ENCODE data around the gene EGFLAM. TPM values are rescaled to one million over a fixed set of nuclear protein-coding genes. Genes with fewer than 3 reads are reported as not detected.

Gene EGFLAM
- total and polyA plus RNA-seq, 2 experiments from 2014 or later = 0.24 to 1.9 TPM

DNA sequence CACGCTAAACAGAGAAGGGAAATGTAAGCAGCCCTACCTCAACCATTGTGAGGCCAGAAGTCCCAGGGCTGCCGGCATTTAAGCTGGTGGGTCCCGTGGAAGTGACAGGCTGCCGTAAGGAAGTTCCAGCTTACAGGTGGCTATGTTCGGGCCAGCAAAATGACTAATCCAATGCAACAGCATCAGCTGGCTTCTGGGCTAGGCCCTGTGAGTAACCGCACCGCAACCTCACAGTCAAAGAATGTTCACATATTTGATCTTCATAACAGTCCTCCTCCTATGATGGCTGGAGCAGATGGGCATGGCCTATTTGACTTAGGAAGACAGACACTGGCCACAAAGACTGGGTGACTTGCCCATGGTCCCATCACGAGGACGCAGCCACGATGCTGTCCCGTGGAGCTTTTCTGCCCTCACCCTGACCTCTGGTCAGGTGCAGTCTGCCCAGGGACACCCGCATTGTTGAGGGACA, 209.9 kb downstream of the EGFLAM start:
- ATAC-seq (no peak), DNase-seq (ENCODE audit: low spot score) (no peak)
- Mint-ChIP-seq H3K4me1 (peaks cover 20% of the 10 kb centered on the region), H3K9me3 (no peaks in the 10 kb centered on the region), H3K27ac (no peak overlapping the region), H3K4me3 (no peak overlapping the region), H3K36me3 (ENCODE audit: low read depth) (no peaks in the 10 kb centered on the region), H3K27me3 (ENCODE audit: insufficient read depth, low read depth, poor library complexity) (peaks cover 4% of the 10 kb centered on the region)
- Histone ChIP-seq H3F3A (replicated peaks; ENCODE audit: low read depth) (no peaks in the 10 kb centered on the region), H3K4me2 (no peak overlapping the region), H2AFZ (peak overlapping the region; percentile 80), H3K4me3 (no peak overlapping the region), H4K20me1 (replicated peaks; ENCODE audit: insufficient read depth) (no peaks in the 10 kb centered on the region), H3K79me2 (replicated peaks; ENCODE audit: insufficient read depth) (no peaks in the 10 kb centered on the region), H3K36me3 (ENCODE audit: insufficient read depth) (no peaks in the 10 kb centered on the region), H3K9me2 (ENCODE audit: insufficient read depth) (no peaks in the 10 kb centered on the region; the same call in 1 of the 2 replicates), H3K4me1 (ENCODE audit: insufficient read depth) (no peaks in the 10 kb centered on the region), H3K27me3 (ENCODE audit: insufficient read depth) (no peaks in the 10 kb centered on the region), H3K27ac (ENCODE audit: low read depth) (no peak overlapping the region)
- TF ChIP-seq ZNF331 (CRISPR knock-in tag; IDR thresholded peaks at IDR 0.05; ENCODE audit: low read depth) (no peak), EZH2phosphoT487 (IDR thresholded peaks at IDR 0.05; ENCODE audit: unreplicated experiment) (no peak), ZNF462 (CRISPR knock-in tag; IDR thresholded peaks at IDR 0.05) (no peak), ZNF114 (CRISPR knock-in tag; IDR thresholded peaks at IDR 0.05) (no peak), STAT1 (IDR thresholded peaks at IDR 0.05; ENCODE audit: unreplicated experiment) (no peak), NANOG (IDR thresholded peaks at IDR 0.05; ENCODE audit: borderline replicate concordance) (no peak), JUNB (IDR thresholded peaks at IDR 0.05; ENCODE audit: unreplicated experiment) (no peak), CREB1 (CRISPR knock-in tag; IDR thresholded peaks at IDR 0.05; ENCODE audit: low read depth) (no peak), CTCF (conservative IDR thresholded peaks at IDR 0.05; ENCODE audit: low read depth in 2 of 2) (no peak), ETS1 (IDR thresholded peaks at IDR 0.05) (no peak), EZH2 (IDR thresholded peaks at IDR 0.05; ENCODE audit: low read depth, unreplicated experiment) (no peak)
- TF ChIP-seq, protein P1, sequence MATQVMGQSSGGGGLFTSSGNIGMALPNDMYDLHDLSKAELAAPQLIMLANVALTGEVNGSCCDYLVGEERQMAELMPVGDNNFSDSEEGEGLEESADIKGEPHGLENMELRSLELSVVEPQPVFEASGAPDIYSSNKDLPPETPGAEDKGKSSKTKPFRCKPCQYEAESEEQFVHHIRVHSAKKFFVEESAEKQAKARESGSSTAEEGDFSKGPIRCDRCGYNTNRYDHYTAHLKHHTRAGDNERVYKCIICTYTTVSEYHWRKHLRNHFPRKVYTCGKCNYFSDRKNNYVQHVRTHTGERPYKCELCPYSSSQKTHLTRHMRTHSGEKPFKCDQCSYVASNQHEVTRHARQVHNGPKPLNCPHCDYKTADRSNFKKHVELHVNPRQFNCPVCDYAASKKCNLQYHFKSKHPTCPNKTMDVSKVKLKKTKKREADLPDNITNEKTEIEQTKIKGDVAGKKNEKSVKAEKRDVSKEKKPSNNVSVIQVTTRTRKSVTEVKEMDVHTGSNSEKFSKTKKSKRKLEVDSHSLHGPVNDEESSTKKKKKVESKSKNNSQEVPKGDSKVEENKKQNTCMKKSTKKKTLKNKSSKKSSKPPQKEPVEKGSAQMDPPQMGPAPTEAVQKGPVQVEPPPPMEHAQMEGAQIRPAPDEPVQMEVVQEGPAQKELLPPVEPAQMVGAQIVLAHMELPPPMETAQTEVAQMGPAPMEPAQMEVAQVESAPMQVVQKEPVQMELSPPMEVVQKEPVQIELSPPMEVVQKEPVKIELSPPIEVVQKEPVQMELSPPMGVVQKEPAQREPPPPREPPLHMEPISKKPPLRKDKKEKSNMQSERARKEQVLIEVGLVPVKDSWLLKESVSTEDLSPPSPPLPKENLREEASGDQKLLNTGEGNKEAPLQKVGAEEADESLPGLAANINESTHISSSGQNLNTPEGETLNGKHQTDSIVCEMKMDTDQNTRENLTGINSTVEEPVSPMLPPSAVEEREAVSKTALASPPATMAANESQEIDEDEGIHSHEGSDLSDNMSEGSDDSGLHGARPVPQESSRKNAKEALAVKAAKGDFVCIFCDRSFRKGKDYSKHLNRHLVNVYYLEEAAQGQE (IDR thresholded peaks at IDR 0.05; ENCODE audit: unreplicated experiment) = no peak

Measured in GM23338 (cell line).